LHCN-M2 (cell line): Measurements from ENCODE around the gene BTAF1. TPM values are rescaled to one million over a fixed set of nuclear protein-coding genes. Genes with fewer than 3 reads are reported as not detected.

ENCODE experiments used
- DNase-seq: peaks from one replicate; pipeline ENCODE4 v3.0.0-alpha.2; 2012; ENCODE audit warnings: low read depth
- total RNA-seq: library from RNA; depleted of rRNA; stranded (reverse); fragments of >200 nt; gene quantifications from 2 replicates; pipeline ENCODE4 v1.2.3, GENCODE V29; 2014

Gene BTAF1
- total RNA-seq, 1 experiment from 2014 or later: 28.7 TPM

DNA sequence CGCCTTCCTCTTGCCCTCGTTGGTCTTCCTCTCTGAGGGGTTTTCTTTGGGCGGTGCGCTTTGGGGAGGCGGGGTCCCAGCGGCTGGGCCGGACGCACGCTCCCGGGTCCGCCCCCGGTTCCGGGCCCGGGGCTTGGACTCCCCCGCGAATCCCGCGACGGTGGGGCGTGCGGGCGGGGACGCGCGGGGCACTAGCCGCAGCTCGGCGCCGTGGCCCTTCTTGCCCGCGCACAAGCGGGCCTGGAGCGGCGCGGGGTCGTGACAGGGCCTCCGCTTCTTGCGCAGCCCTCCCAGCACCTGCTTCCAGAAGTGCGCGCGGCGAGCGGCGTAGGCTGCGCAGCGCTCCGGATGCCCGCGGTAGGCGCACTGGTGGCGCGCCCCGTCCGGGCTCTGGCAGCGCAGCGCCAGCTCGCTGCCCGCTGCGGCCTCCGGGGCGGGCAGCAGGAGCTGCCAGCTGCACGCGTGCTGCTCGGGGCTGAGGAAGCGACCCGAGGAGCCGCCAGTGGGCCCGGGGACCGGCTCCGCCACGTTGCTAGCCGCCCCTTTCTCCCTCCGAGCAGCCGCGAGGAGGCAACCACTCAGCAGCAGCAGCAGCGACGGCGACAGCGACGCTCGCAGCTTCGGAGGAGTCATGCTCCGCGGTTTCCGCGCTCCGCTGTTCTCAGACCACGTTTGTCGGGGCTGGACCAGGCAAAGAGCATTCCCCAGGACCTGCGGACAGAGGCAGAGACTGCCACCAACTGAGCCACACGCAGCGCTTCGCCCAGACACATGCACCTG, 15.0 kb upstream of the BTAF1 start:
- DNase-seq: peak; percentile 76

DNA sequence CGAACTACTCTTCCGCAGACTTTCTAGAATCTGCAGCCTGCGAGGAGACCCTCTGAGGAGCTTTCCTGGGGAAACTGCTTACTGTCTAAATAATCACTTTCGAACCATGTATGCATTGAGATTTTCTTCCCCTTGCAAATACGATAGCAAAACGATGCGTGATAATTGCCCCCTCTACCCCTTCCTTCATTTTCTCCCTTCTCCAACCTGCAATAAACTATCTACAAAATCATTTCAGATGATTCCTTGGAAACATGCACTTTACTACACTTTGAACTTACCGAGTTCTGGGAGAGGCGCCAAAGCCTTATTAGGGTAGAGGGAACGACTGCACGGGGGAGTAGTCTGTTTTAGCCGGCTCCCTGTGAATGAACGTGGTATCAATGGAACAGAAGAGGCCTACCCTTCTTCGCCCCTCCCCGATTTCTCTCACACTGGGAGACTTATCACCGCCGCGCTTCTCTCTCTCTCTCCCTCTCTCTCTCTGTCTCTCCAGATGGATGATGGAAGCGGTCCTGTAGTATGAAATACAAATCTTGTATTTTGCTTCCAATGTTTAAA, 14.4 kb upstream of the BTAF1 start, which contains the start of gene FGFBP3:
Gene FGFBP3, minus strand, starts transcription at position 370 of the 561 bp plus-strand sequence. CDS start 517 bp downstream, outside the sequence.
- DNase-seq: peak; percentile 30

DNA sequence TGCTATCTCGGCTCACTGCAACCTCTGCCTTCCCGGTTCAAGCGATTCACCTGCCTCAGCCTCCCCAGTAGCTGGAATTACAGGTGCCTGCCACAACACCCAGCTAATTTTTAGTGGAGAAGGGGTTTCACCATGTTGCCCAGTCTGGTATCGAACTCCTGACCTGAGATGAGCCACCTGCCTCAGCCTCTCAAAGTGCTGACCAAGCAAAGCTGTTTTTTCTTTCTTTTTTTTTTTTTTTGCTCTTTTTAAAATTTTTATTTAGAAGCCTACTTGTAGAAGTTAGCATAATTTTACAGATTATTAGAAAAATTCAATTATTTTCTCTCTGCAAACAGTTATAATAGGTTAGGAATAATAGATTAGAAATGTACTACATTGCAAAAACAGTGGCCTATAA, 13.1 kb upstream of the BTAF1 start:
- no peak for DNase-seq

DNA sequence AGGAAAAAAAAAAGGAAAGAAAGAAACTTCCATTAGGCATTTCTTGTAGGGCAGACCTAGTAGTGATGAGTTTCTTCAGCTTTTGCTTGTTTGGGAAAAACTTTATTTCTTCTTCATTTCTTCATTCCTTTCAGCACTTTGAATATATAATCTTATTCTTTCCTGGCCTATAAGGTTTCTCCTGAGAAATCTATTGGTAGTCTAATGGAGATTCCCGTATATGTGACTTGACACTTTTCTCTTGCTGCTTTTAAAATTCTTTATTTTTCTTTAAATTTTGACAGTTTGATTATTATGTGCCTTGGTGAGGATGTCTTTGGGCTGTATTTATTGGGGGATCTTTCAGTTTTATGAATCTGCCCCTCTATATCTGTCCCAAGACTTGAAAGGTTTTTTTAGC, 3.9 kb upstream of the BTAF1 start:
- no peak for DNase-seq

DNA sequence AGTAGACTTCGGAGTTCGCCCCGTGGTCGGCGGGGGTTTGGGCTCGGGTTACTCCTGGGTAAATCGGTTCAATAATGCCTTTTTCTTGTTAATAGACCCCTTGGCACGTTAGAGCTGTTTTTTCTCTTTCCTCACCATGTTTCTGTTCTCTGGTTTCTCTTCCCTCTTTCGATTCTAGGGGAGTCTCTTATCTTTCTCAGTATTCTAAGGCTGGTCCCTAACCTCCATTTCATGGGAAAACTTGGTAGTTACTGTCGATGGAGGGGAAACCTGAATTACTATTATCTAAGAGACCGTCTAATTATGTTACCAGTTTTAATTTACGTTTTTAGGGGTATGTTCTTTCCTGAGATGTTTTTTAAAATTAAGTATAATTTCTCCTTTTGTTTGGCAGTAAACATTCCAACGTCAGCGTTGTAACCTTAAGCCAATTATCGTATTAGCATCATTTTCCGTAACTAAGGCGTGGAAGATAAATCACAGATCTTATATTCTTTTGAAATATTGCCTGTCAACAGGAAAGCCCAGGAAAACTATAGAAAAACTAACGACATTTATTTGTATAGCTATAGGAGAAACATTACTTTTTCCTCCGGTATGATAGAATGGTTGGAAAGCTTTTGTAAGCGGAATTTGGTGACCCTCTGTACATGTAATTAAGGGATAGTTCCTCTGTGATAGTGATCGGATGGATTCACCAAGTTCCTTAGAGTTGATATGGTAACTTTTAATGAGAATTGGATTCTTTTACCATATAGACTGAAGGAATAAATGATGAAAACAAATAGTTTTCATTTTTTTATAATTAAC, 847 bp downstream of the BTAF1 start:
- no peak for DNase-seq

DNA sequence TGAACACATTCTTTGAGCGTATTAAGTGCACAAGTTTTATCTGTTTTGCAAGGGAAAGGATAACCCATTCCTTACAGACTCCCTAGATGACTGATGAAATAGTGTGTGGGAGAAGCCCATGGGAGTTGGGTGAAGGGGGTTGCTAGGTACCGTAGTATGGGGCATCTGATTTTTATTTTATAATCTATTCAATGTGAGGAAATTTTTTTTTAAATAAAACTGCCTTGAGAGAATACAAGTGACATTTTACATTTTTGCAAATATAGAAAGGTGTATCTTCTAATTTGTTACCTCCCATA, 1.4 kb downstream of the BTAF1 start:
- no peak for DNase-seq

DNA sequence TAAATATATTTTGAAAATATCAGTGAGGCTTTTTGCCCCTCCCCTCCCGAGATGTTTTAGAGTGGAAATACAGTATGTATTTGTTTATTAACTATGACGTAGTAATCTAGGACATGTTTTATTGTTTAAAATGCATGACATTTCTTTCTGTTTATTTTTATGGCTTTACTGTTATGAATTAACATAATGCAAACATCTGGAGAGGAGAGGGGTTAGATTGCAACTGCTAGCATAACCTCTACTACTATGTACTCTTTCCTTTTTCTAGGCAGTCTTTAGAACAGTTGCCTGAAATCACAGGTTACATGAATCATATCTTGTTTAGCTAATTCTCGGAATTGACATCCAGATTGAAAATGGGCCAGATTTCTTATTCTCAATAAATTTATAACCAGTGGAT, 7.4 kb downstream of the BTAF1 start:
- DNase-seq: no peak

DNA sequence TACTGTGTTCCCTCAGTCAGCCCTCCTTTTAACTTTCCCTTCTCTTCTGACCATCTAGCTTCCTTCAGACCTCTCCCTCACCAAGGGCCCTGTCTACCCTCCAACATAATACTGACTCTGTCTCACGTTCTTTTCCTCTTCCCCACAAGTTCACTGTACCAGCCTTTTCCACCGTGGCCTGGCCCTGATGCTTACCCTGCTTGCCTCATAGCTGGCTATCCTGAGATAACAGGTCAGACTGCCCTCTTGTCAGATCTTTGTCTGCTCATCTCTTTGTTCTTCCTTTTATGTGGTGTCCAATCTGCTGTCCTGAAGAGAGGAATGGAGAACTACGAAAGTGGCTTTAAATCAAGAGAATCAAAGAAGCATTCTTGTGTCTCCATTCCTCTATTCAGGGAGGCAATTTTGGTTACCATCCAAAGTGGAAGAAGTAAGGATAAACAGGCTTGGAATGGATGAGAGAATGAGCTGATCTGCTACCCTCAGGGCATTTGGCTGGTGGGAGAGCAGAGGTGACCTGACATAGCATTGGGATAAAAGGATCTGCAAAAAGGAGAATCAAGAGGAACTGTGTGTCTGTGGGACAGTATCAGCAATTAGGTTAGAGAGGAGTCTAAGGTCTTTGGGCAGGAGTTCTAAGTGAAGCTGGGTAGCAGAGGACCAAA, 8.1 kb downstream of the BTAF1 start:
- no peak for DNase-seq

DNA sequence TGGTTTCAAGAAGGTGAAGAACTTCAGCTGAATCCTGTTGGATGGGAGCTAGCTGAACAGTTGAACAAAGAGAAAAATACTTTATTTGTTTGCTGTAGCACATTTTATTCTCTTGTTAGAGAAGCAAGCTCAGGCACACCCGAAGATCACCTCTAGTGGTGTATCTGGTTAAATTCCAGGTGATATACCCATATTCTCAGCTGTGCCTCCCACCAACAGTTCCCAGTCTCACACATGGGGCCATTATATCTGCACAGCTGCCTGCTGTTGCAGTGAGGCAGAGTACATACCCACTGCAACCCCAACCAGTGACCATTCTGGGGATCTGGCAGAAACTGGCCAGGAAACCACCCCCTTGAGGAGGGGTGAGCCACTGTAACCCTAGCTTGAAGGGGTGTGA, 9.2 kb downstream of the BTAF1 start:
- DNase-seq: no peak

DNA sequence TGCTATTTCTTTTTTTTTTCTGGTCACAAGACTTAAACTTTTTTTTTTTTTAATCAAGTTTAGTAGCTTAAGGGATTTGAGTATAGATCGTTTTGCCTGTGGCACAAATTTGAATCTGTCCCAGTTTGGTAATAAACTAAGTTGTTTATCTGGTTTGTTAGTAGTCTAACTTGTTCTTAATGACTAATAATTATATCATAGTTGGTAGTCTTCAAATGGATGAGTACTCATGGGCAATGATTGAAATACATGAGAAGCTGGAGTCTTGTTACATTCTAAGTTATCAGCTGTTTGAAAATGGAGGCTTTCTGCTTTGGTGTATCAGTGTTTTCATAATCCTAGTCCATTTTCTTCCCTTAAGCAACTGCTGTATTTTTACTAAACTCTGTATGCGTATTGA, 12.3 kb downstream of the BTAF1 start:
- DNase-seq: peak; percentile 57

DNA sequence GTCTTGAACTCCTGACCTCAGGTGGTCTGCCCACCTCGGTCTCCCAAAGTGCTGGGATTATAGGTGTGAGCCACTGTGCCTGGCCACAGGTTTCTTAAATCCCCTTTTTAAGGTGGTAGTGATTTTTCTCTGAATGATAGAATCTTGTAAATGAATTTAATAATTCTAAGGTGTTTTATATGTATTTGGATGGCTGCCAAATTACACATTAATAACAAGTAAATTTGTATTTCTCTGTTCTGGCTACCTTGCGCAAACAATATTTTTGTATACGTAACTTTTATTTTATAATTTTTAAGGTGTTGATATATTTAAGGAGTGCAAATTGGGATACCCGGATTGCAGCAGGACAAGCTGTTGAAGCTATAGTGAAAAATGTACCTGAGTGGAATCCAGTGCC, 16.1 kb downstream of the BTAF1 start:
- DNase-seq: no peak

DNA sequence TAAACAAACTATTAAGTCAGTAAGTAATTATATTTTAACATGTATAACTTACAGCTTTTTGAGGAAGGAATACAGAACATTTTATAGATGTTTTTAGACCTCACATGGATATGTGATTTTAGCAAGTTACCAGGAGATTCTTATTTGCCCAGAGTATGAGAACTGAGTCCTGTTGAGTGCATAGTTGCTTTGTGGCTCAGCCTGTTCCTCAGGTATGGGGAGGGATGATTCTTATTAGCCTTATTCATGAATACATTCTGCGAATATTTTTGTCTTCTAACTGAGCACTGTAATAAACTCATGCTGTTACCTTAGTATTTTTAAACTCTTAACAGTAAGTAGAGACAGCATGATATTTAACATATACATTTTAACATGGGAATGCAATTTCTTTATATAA, 17.9 kb downstream of the BTAF1 start:
- no peak for DNase-seq

DNA sequence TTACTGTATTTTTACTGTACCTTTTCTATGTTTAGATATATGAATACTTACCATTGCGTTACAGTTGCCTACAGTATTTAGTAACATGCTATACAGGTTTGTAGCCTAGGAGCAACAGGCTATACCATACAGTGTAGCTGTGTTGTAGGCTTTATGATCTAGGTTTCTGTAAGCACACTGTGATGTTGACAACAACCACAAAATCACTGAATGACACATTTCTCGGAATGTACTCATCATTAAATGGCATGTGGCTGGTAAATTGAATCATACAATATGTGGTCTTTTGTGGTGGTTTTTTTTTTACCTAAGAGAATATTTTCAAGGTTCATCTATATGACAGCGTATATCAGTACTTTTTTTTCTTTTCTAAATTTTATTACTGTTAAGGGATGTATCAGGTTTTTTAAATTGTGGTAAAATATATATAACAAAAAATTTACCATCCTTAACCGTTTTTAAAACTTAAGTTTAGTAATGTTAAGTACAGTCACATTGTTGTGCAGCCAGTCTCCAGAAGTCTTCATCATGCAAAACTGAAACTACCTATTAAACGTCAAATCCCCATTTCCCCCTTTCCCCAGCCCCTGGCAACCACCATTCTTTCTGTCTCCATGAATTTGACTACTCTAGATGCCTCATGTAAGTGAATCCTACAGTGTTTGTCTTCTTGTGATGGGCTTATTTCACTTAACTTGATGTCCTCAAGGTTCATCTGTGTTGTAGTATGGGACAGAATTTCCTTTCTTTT, 21.5 kb downstream of the BTAF1 start:
- DNase-seq: peak; percentile 80

DNA sequence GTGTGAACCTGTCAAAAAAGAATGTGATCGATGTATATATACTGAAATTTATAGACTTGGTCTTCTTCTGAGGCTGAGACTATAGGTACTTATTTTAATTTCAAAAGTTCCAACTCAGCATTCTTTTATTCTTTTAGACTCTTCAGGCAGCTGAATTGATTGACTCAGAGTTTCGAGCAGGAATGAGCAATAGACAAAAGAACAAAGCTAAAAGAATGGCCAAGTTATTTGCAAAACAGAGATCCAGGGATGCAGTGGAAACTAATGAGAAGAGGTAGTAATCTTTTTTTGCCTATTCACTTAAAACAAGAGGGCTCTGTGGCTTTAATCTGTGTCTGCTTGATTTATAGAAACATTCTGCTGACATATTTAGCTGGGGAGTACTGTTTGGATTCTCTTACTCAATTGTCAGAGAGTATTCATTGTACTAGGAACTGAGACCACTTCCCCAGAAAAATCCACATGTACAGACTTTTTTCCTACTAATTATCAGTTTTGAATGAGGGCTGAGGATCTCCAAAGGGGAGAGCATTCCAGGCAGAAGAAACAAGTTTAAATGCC, 30.1 kb downstream of the BTAF1 start:
- DNase-seq: no peak

DNA sequence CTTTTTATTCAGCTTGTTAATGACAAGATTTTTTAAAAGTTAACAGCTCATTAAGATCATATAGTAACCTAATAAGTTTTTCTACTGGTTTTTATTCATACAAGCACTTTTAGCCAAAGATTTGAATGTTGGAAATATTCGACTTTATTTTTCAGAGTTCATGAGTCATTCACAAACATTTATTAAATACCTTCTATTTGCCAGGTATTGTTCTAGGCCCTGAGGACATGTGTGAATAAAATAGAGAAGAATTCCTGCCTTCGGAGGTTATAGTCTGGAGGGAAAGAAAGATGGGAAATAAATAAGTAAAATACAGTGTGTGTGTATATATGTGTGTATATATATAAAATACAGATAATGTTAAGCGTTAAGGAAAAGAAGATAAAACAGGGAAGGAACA, 31.5 kb downstream of the BTAF1 start:
- DNase-seq: no peak

DNA sequence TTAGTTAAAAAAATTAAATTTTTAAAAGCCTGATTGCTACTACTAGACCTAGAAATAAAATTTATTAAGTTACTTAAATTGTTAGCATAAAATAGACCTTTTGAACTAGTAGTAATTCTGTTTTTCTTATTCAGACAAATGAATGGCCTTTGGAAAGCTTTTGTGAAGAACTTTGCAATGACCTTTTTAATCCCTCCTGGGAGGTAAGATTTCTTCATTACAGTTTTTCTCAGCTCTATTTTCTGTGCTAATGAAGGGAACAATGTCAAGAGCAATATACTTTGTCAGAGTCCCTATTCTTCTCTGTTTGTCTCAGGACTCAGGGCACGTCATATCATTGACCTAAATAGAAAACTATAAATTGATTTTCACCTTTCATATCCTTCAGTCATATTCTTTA, 33.5 kb downstream of the BTAF1 start:
- no peak for DNase-seq

DNA sequence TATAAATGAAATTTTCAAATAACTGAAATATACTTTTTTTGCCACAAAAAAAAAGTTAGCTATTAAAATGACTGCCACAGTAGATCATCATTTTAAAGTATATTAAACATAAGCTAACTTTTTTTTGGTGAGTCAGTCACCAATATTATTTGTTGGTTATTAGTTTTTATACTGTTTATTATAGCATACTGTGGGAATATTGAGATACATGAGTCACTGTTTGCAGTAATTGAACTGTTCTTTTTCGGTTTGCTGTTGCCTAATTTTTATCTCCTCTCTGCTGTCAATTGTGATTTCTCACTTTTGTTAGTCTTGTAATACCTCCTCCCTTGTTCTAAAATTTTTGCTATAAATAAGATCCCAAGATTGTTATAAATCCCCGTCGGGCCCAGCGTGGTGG, 45.7 kb downstream of the BTAF1 start:
- no peak for DNase-seq

DNA sequence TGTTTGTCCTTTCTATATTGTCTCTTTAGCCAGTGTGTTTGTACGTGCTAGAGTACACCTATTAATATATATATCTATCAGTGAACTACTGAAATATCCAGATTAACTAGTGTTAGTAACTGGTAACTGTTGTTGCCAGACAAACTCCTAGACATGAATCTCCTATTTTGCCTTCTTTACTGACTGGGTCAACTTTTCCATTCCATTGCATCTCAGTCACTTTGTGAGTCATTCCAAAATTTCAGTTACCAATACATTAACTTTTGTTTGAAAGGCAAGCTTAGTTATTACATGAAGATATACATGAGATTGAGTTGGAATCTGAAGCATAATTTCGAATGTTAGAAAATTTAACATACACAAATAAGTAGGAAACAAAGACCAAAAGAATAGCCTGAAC, 51.4 kb downstream of the BTAF1 start:
- DNase-seq: peak; percentile 51

DNA sequence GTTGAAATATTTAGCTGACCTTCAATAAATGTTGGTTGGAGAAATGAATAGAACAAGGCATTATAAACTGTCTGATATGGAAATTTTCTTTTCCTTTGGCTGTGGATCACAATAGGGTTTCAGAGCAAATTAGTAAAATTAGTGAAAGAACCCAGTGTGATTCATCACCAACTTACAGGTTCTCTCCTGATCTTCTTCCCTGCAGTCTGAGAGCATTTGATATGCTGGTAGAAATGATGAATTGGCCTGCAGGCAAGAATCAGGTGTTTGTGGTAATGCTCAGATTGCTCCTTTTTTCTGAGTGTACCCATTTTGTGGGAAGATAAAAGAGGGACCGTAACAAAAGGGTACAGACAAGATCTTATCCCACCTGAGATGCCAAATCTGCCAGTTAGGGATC, 51.9 kb downstream of the BTAF1 start:
- DNase-seq: no peak

DNA sequence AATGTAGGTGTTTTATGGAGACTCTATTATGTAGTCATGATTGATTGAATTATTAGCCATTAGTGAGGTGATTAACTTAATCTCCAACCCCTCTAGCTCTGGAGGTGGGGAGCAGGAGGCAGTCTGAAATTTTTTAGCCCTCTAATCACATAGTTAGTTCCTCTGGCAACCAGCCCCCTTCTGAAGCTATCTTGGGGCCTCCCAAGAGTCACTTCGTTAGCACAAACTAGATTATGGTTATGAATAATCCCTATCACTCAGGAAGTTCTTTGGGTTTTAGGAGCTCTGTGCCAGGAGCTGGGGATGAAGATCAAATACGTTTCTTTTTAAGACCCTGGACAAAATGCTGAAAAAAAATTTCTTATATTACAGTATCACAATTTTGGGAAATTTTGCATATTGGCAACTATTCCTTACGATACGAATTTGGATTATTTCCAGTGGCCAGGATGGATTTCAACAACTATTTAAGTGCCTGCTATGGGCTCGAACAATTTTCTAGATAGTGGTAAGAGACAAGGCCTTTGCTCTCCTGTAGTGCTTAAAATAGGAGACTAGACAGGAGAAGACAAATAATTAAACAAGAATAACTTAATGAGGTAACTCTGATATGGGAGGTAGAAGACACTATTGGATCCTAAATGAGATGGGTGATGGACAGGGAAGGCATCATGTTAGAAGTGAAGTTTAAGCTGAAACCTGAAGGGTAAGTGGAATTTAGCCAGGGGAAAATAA, 52.9 kb downstream of the BTAF1 start:
- no peak for DNase-seq

DNA sequence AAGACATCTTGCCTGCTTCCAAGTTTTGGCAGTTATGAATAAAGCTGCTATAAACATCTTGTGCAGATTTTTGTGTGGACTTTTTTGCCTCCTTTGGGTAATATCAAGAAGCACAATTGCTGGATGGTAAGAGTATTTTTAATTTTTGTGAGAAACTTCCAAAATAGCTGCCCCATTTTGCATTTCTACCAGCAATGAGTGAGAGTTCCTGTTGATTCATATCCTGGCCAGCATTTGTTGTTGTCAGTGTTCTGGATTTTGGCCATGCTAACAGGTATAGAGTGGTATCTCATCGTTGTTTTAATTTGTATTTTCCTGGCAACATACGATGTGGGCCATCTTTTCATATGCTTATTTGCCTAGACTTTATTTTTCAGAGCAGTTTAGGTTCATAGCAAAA, 53.9 kb downstream of the BTAF1 start:
- no peak for DNase-seq
